ENCODE data around the gene FLVCR2. TPM values are rescaled to one million over a fixed set of nuclear protein-coding genes. Genes with fewer than 3 reads are reported as not detected.

Gene FLVCR2
- total RNA-seq, 2 donors from 2014 or later: 6.2 to 8.9 TPM

GRCh38 chr14:75667099-75667765 lies 88.8 kb downstream of the FLVCR2 start:
- TF ChIP-seq CTCF (conservative IDR thresholded peaks at IDR 0.05): no peak
- WGBS, 2 experiments (ENCODE audit: insufficient coverage in 1 of 2, insufficient read length in 1 of 2): 79 to 100% methylated on average over 2 of the region's 2 CpGs
- Histone ChIP-seq H3K27me3 (ENCODE audit: control insufficient read depth, insufficient read depth, low read length, poor library complexity, severe bottlenecking) (no peaks in the 10 kb centered on the region), H3K9ac (ENCODE audit: extremely low read depth, low read length, poor library complexity, severe bottlenecking) (no peak overlapping the region), H3K36me3 (ENCODE audit: control insufficient read depth, insufficient read depth, low read length) (peaks cover 63% of the 10 kb centered on the region), H3K9me3 (ENCODE audit: control insufficient read depth, low read length) (no peaks in the 10 kb centered on the region), H3K4me3 (ENCODE audit: low read length) (no peak overlapping the region), H3K4me1 (ENCODE audit: control insufficient read depth, insufficient read depth, low read length) (no peaks in the 10 kb centered on the region), H3K27ac (ENCODE audit: low read depth, low read length) (no peak overlapping the region)
- Mint-ChIP-seq H3K27ac (no peak overlapping the region), H3K4me1 (no peaks in the 10 kb centered on the region), H3K36me3 (ENCODE audit: low read depth) (peaks cover 40% of the 10 kb centered on the region), H3K9me3 (no peaks in the 10 kb centered on the region), H3K27me3 (ENCODE audit: insufficient read depth) (no peaks in the 10 kb centered on the region), H3K4me3 (no peak overlapping the region)
- DNase-seq: no peak

GRCh38 chr14:75672605-75673192 lies 94.3 kb downstream of the FLVCR2 start:
- H3K27ac Mint-ChIP-seq: no peak overlapping the region
- no peaks in the 10 kb centered on the region for H3K4me1 ChIP-seq (ENCODE audit: control insufficient read depth, insufficient read depth, low read length)
- no peak overlapping the region for H3K4me3 ChIP-seq (ENCODE audit: low read length)
- no peak overlapping the region for H3K4me3 Mint-ChIP-seq
- no peak overlapping the region for H3K9ac ChIP-seq (ENCODE audit: extremely low read depth, low read length, poor library complexity, severe bottlenecking)
- H3K36me3 ChIP-seq (ENCODE audit: control insufficient read depth, insufficient read depth, low read length): peaks cover 49% of the 10 kb centered on the region
- H3K36me3 Mint-ChIP-seq (ENCODE audit: low read depth): peaks cover 40% of the 10 kb centered on the region
- no peak for TF ChIP-seq CTCF (conservative IDR thresholded peaks at IDR 0.05)
- 87% methylated on average over 1 of the region's 1 CpG; no CpG with 5 or more reads in 1 of the 2 experiments for WGBS, 2 experiments (ENCODE audit: insufficient coverage in 1 of 2, insufficient read length in 1 of 2)
- no peaks in the 10 kb centered on the region for H3K27me3 ChIP-seq (ENCODE audit: control insufficient read depth, insufficient read depth, low read length, poor library complexity, severe bottlenecking)
- peaks cover 4% of the 10 kb centered on the region for H3K9me3 Mint-ChIP-seq
- no peak overlapping the region for H3K27ac ChIP-seq (ENCODE audit: low read depth, low read length)
- no peaks in the 10 kb centered on the region for H3K27me3 Mint-ChIP-seq (ENCODE audit: insufficient read depth)
- H3K4me1 Mint-ChIP-seq: peaks cover 6% of the 10 kb centered on the region
- H3K9me3 ChIP-seq (ENCODE audit: control insufficient read depth, low read length): no peaks in the 10 kb centered on the region
- no peak for DNase-seq

GRCh38 chr14:75673345-75674035 lies 95.1 kb downstream of the FLVCR2 start:
- no peak overlapping the region for H3K4me3 ChIP-seq (ENCODE audit: low read length)
- no peaks in the 10 kb centered on the region for H3K4me1 ChIP-seq (ENCODE audit: control insufficient read depth, insufficient read depth, low read length)
- no peaks in the 10 kb centered on the region for H3K27me3 Mint-ChIP-seq (ENCODE audit: insufficient read depth)
- H3K27me3 ChIP-seq (ENCODE audit: control insufficient read depth, insufficient read depth, low read length, poor library complexity, severe bottlenecking): no peaks in the 10 kb centered on the region
- H3K27ac Mint-ChIP-seq: no peak overlapping the region
- H3K36me3 ChIP-seq (ENCODE audit: control insufficient read depth, insufficient read depth, low read length): peaks cover 48% of the 10 kb centered on the region
- peaks cover 4% of the 10 kb centered on the region for H3K9me3 Mint-ChIP-seq
- peaks cover 43% of the 10 kb centered on the region for H3K36me3 Mint-ChIP-seq (ENCODE audit: low read depth)
- H3K27ac ChIP-seq (ENCODE audit: low read depth, low read length): no peak overlapping the region
- no peak overlapping the region for H3K9ac ChIP-seq (ENCODE audit: extremely low read depth, low read length, poor library complexity, severe bottlenecking)
- H3K9me3 ChIP-seq (ENCODE audit: control insufficient read depth, low read length): no peaks in the 10 kb centered on the region
- TF ChIP-seq CTCF (conservative IDR thresholded peaks at IDR 0.05): no peak
- 94 to 100% methylated on average over 2 to 3 of the region's 4 CpGs for WGBS, 2 experiments (ENCODE audit: insufficient coverage in 1 of 2, insufficient read length in 1 of 2)
- DNase-seq: no peak
- no peak overlapping the region for H3K4me3 Mint-ChIP-seq
- peaks cover 6% of the 10 kb centered on the region for H3K4me1 Mint-ChIP-seq

Data from endodermal cell (in vitro differentiated cells).